K562 (cell line): Measurements from ENCODE around the gene CAPZA1. TPM values are rescaled to one million over a fixed set of nuclear protein-coding genes. Genes with fewer than 3 reads are reported as not detected.

ENCODE experiments used
- BMI1 ChIP-seq: fragments of 150-350 bp; IDR thresholded peaks from 2 replicates; pipeline ENCODE4 v1.6.1; 2014; ENCODE audit warnings: low read length
- CBX2 ChIP-seq: fragments of 200-600 bp; sonication (generic); IDR thresholded peaks from one replicate; pipeline ENCODE4 v1.6.1; 2012; ENCODE audit warnings: mild to moderate bottlenecking, low read length, inconsistent platforms; ENCODE audit not compliant: insufficient read depth, poor library complexity, severe bottlenecking
- EHMT2 ChIP-seq: fragments of 450-650 bp; IDR thresholded peaks from 2 replicates; pipeline ENCODE4 v1.6.1; 2018; ENCODE audit warnings: antibody characterized with exemption
- ELF2 ChIP-seq: fragments of 250-450 bp; sonication (Bioruptor Pico); IDR thresholded peaks from 2 replicates; pipeline ENCODE4 v1.5.0; 2021; ENCODE audit warnings: mild to moderate bottlenecking
- EZH2 ChIP-seq: IDR thresholded peaks from 2 replicates; pipeline ENCODE4 v1.6.1; 2012; ENCODE audit warnings: low read depth, mild to moderate bottlenecking, inconsistent platforms, low read length, borderline replicate concordance
- FOXK1 ChIP-seq: sonication (generic); formaldehyde crosslinking; IDR thresholded peaks from 2 replicates; pipeline ENCODE4 v1.8.0; 2022; ENCODE audit warnings: missing genetic modification reagents, mild to moderate bottlenecking, borderline replicate concordance
- KDM5B ChIP-seq: fragments of 200-600 bp; sonication (generic); IDR thresholded peaks from 2 replicates; pipeline ENCODE4 v1.6.1; 2012; ENCODE audit warnings: low read depth, mild to moderate bottlenecking, moderate library complexity, low read length, control low read depth, inconsistent platforms; ENCODE audit not compliant: insufficient replicate concordance
- POLR2H ChIP-seq: IDR thresholded peaks from 2 replicates; pipeline ENCODE4 v1.6.1; 2016; ENCODE audit warnings: missing genetic modification characterization, low read depth, mild to moderate bottlenecking, control low read depth, missing compliant biosample characterization, moderate library complexity
- TBL1XR1 ChIP-seq, 2 experiments: IDR thresholded peaks; 2 replicates each; pipeline ENCODE4 v1.6.1; 2012; ENCODE audit warnings: improper control_type of control experiment in 2 of 2, low read length in 2 of 2, mild to moderate bottlenecking in 1 of 2
- TBP ChIP-seq: optimal IDR thresholded peaks from 2 replicates; pipeline ENCODE3; 2011; ENCODE audit warnings: low read depth, low read length, improper control_type of control experiment
- ZBTB1 ChIP-seq: sonication (generic); formaldehyde crosslinking; IDR thresholded peaks from 2 replicates; pipeline ENCODE4 v1.8.1; 2023; ENCODE audit warnings: missing genetic modification reagents, low read depth, mild to moderate bottlenecking, borderline replicate concordance
- ZFX ChIP-seq: sonication (generic); formaldehyde crosslinking; IDR thresholded peaks from 2 replicates; pipeline ENCODE4 v1.8.0; 2022; ENCODE audit warnings: mild to moderate bottlenecking, missing genetic modification reagents, moderate library complexity
- ZNF707 ChIP-seq: fragments of 250-450 bp; sonication (Bioruptor Pico); conservative IDR thresholded peaks from 2 replicates; pipeline ENCODE4 v1.8.0; 2022; ENCODE audit warnings: inconsistent platforms, mild to moderate bottlenecking, moderate library complexity
- ZNF75A ChIP-seq: fragments of 450-650 bp; formaldehyde crosslinking; IDR thresholded peaks from 2 replicates; pipeline ENCODE4 v1.4.0; 2020; ENCODE audit warnings: mild to moderate bottlenecking
- ZNF764 ChIP-seq: fragments of 250-450 bp; sonication (Bioruptor Pico); IDR thresholded peaks from 2 replicates; pipeline ENCODE4 v1.4.0; 2020; ENCODE audit warnings: low read depth, mild to moderate bottlenecking, moderate library complexity
- ZNF77 ChIP-seq: fragments of 250-450 bp; sonication (Bioruptor Pico); IDR thresholded peaks from 2 replicates; pipeline ENCODE4 v1.5.0; 2020
- polyA plus RNA-seq, 8 experiments: library from polyadenylated mRNA; depleted of rRNA in 4 of 8; stranded (reverse) in 5 of 8; unstranded in 3 of 8; fragments of >200 nt; fragmentation: Nextera tagmentation in 2 of 8; fragmentation: Illumina TruSeq in 1 of 8; extraction: Ambion mirVana in 2 of 8; extraction: Trizol in 1 of 8; gene quantifications; 2 replicates each; pipeline versions ENCODE4 v1.2.1 to v1.2.3, GENCODE V29; 2011 to 2014; ENCODE audit warnings: inconsistent platforms in 1 of 8, missing spikeins in 1 of 8
- total RNA-seq, 7 experiments: library from RNA; depleted of rRNA in 6 of 7; stranded (reverse); fragments of >200 nt in 6 of 7; fragmentation: Illumina TruSeq in 2 of 7; extraction: Trizol in 2 of 7; gene quantifications; 2 replicates each; pipeline versions ENCODE4 v1.2.1 to v1.2.3, GENCODE V29; 2011 to 2021; ENCODE audit warnings: low replicate concordance in 1 of 7
- TF ChIP-seq, protein P1 (sequence below): fragments of 200-800 bp; sonication (Bioruptor generic); IDR thresholded peaks from 2 replicates; pipeline ENCODE4 v1.6.1; 2017; ENCODE audit warnings: missing genetic modification characterization, missing compliant biosample characterization
- TF ChIP-seq, protein P2 (sequence below): sonication (generic); formaldehyde crosslinking; IDR thresholded peaks from 2 replicates; pipeline ENCODE4 v1.8.0; 2022; ENCODE audit warnings: mild to moderate bottlenecking, low read depth, missing genetic modification reagents
- TF ChIP-seq, protein P3 (sequence below): fragments of 250-450 bp; sonication (Bioruptor Pico); IDR thresholded peaks from 2 replicates; pipeline ENCODE4 v1.4.0; 2020; ENCODE audit warnings: mild to moderate bottlenecking, moderate library complexity
- TF ChIP-seq, protein P4 (sequence below): fragments of 450-650 bp; formaldehyde crosslinking; IDR thresholded peaks from 2 replicates; pipeline ENCODE4 v1.4.0; 2020; ENCODE audit warnings: mild to moderate bottlenecking

CAPZA1 gene
- total and polyA plus RNA-seq, 9 of the 15 experiments (the other 6 are each of a cell fraction or from before 2014, with no cell fraction given), result 237 to 1,020 (median 306) TPM

DNA sequence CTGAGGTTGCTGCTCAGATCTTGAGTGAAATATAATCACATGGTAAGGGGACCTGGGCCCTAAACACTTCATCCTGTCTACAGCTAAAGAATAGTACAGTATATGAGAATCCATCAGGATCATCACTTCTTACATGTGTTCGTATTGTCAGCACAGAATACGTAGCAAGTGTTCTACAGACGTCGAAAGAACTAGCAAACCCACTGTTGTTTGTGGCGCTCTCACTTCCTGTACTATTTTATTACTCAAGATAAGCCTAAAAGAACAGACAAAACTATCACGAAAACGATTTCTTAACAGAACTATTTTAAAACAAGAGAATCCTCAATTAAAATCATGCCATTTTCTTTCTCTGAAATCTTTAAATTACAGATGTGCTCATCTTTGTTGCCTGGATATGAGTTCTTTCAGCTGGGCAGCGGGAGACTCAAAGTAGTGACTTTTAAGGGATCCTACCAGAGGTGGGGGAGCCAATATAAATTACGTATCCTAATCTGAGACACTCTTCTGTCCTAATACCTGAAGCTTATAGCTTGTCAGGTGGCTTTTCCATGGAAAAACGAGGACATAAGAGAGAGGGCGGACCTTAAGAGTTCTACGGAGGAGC is 1.4 kb upstream of the CAPZA1 start (continued):
- no peak for TF ChIP-seq FOXK1 (CRISPR knock-in tag)
- no peak for TF ChIP-seq CBX2
- no peak for TF ChIP-seq ELF2 (CRISPR knock-in tag)
- TF ChIP-seq, protein P1, sequence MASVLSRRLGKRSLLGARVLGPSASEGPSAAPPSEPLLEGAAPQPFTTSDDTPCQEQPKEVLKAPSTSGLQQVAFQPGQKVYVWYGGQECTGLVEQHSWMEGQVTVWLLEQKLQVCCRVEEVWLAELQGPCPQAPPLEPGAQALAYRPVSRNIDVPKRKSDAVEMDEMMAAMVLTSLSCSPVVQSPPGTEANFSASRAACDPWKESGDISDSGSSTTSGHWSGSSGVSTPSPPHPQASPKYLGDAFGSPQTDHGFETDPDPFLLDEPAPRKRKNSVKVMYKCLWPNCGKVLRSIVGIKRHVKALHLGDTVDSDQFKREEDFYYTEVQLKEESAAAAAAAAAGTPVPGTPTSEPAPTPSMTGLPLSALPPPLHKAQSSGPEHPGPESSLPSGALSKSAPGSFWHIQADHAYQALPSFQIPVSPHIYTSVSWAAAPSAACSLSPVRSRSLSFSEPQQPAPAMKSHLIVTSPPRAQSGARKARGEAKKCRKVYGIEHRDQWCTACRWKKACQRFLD (CRISPR knock-in tag), result 0 out of 2 replicates have a peak, but pooled peaks have one; percentile 0
- no peak for TF ChIP-seq TBL1XR1 (IDR thresholded peaks at IDR 0.05; ENCODE audit: low read length in 2 of 2)
- TF ChIP-seq, protein P2, sequence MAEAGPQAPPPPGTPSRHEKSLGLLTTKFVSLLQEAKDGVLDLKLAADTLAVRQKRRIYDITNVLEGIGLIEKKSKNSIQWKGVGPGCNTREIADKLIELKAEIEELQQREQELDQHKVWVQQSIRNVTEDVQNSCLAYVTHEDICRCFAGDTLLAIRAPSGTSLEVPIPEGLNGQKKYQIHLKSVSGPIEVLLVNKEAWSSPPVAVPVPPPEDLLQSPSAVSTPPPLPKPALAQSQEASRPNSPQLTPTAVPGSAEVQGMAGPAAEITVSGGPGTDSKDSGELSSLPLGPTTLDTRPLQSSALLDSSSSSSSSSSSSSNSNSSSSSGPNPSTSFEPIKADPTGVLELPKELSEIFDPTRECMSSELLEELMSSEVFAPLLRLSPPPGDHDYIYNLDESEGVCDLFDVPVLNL (CRISPR knock-in tag), result no peak
- TF ChIP-seq ZNF77 (CRISPR knock-in tag), result no peak
- TF ChIP-seq EHMT2, result no peak
- 0 out of 2 replicates have a peak, but pooled peaks have one; percentile 38 for TF ChIP-seq ZNF75A (CRISPR knock-in tag)
- TF ChIP-seq BMI1, result no peak
- no peak for TF ChIP-seq ZNF764 (CRISPR knock-in tag)
- no peak for TF ChIP-seq ZNF707 (CRISPR knock-in tag)
- no peak for TF ChIP-seq KDM5B
- TF ChIP-seq ZFX (CRISPR knock-in tag), result no peak
- TF ChIP-seq, protein P3, sequence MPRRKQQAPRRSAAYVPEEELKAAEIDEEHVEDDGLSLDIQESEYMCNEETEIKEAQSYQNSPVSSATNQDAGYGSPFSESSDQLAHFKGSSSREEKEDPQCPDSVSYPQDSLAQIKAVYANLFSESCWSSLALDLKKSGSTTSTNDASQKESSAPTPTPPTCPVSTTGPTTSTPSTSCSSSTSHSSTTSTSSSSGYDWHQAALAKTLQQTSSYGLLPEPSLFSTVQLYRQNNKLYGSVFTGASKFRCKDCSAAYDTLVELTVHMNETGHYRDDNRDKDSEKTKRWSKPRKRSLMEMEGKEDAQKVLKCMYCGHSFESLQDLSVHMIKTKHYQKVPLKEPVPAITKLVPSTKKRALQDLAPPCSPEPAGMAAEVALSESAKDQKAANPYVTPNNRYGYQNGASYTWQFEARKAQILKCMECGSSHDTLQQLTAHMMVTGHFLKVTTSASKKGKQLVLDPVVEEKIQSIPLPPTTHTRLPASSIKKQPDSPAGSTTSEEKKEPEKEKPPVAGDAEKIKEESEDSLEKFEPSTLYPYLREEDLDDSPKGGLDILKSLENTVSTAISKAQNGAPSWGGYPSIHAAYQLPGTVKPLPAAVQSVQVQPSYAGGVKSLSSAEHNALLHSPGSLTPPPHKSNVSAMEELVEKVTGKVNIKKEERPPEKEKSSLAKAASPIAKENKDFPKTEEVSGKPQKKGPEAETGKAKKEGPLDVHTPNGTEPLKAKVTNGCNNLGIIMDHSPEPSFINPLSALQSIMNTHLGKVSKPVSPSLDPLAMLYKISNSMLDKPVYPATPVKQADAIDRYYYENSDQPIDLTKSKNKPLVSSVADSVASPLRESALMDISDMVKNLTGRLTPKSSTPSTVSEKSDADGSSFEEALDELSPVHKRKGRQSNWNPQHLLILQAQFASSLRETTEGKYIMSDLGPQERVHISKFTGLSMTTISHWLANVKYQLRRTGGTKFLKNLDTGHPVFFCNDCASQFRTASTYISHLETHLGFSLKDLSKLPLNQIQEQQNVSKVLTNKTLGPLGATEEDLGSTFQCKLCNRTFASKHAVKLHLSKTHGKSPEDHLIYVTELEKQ (CRISPR knock-in tag), result no peak
- no peak for TF ChIP-seq TBP
- TF ChIP-seq ZBTB1 (CRISPR knock-in tag), result no peak
- TF ChIP-seq, protein P4, sequence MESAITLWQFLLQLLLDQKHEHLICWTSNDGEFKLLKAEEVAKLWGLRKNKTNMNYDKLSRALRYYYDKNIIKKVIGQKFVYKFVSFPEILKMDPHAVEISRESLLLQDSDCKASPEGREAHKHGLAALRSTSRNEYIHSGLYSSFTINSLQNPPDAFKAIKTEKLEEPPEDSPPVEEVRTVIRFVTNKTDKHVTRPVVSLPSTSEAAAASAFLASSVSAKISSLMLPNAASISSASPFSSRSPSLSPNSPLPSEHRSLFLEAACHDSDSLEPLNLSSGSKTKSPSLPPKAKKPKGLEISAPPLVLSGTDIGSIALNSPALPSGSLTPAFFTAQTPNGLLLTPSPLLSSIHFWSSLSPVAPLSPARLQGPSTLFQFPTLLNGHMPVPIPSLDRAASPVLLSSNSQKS (CRISPR knock-in tag), result no peak
- TF ChIP-seq POLR2H (tag), result no peak
- no peak for TF ChIP-seq EZH2
